GM21360 (cell line): ENCODE data around the gene GM2A.
"Not testable (repeated sequence)": the region's sequence is repeated elsewhere in the genome, so short reads cannot be mapped to it uniquely, and the experiment has no call there.

ENCODE experiments used
- ATAC-seq: cut with Tn5 transposase; IDR thresholded peaks from one replicate; pipeline ENCODE4 v1.9.1; 2021; ENCODE audit warnings: mild to moderate bottlenecking, moderate library complexity; ENCODE audit not compliant: unreplicated experiment

Gene GM2A

GRCh38 chr5:151284392-151284967 is 31.5 kb downstream of the GM2A start:
- no peak for ATAC-seq

GRCh38 chr5:151285683-151286082 is 32.7 kb downstream of the GM2A start:
- no peak for ATAC-seq

- no peak for ATAC-seq
These were observed 33.3 kb downstream of the GM2A start for GRCh38 chr5:151286246-151286645.

GRCh38 chr5:151288180-151288579 is 35.2 kb downstream of the GM2A start:
- ATAC-seq: no peak

GRCh38 chr5:151293624-151294023 is 40.6 kb downstream of the GM2A start:
- ATAC-seq: no peak

- ATAC-seq: no peak
These were observed 42.2 kb downstream of the GM2A start for GRCh38 chr5:151295138-151295537.

GRCh38 chr5:151295791-151296477 is 42.9 kb downstream of the GM2A start:
- no peak for ATAC-seq

- ATAC-seq: no peak
These were observed 43.5 kb downstream of the GM2A start for GRCh38 chr5:151296478-151296830.

GRCh38 chr5:151296974-151297373 is 44.0 kb downstream of the GM2A start:
- no peak for ATAC-seq

- ATAC-seq: peak; percentile 60
These were observed 45.3 kb downstream of the GM2A start for GRCh38 chr5:151298063-151298855.

GRCh38 chr5:151303666-151304065 is 50.7 kb downstream of the GM2A start, which contains the start of gene SLC36A3:
Gene SLC36A3, minus strand, starts transcription at chr5:151303766. Its CDS starts 412 bp downstream, at chr5:151303354.
- no peak for ATAC-seq

GRCh38 chr5:151309266-151309665 is 56.3 kb downstream of the GM2A start:
- not testable (repeated sequence) for ATAC-seq

- ATAC-seq: not testable (repeated sequence)
These were observed 56.8 kb downstream of the GM2A start for GRCh38 chr5:151309821-151310220.

- no peak for ATAC-seq
These were observed 57.9 kb downstream of the GM2A start for GRCh38 chr5:151310932-151311331.

GRCh38 chr5:151312756-151313324 is 59.9 kb downstream of the GM2A start:
- no peak for ATAC-seq

GRCh38 chr5:151313357-151313756 is 60.4 kb downstream of the GM2A start:
- ATAC-seq: no peak

- peak; percentile 80 for ATAC-seq
These were observed 63.1 kb downstream of the GM2A start for GRCh38 chr5:151315998-151316597.

- ATAC-seq: no peak
These were observed 64.9 kb downstream of the GM2A start for GRCh38 chr5:151317871-151318270.

GRCh38 chr5:151318850-151319732 is 66.1 kb downstream of the GM2A start:
- ATAC-seq: peak; percentile 55
